ENCODE measurements around the gene GPD2. TPM values are rescaled to one million over a fixed set of nuclear protein-coding genes. Genes with fewer than 3 reads are reported as not detected.

GPD2 gene
- total RNA-seq, 4 donors from 2014 or later, result 39.2 to 69.7 (median 64.1) TPM

- in situ Hi-C loops (cut with MboI; ENCODE audit: low sequenced_read_pairs in 4 of 4) (no loop called here), intact Hi-C loops (cut with DNase I; ENCODE audit: low total_unique reads) (no loop called here)
Measured at GRCh38 chr2:156622491-156622890, 186.3 kb downstream of the GPD2 start.

GRCh38 chr2:156625360-156626170 is 189.4 kb downstream of the GPD2 start:
- no peak for ATAC-seq
- TF ChIP-seq POLR2A (IDR thresholded peaks at IDR 0.05) (no peak), CTCF (IDR thresholded peaks at IDR 0.05 in 4 of 5, conservative IDR thresholded peaks at IDR 0.05 in 1 of 5) (no peak)
- H3K36me3 ChIP-seq, result no peaks in the 10 kb centered on the region
- no peak overlapping the region for H3K4me3 ChIP-seq
- H3K27ac ChIP-seq, result no peak overlapping the region
- H3K27me3 ChIP-seq, result no peaks in the 10 kb centered on the region
- no peak for DNase-seq
- H3K9me3 ChIP-seq, result no peaks in the 10 kb centered on the region
- in situ Hi-C loops (cut with MboI; ENCODE audit: low sequenced_read_pairs in 4 of 4), result no loop called here
- H3K4me1 ChIP-seq, result no peaks in the 10 kb centered on the region
- intact Hi-C loops (cut with DNase I; ENCODE audit: low total_unique reads), result no loop called here

More at GRCh38 chr2:156622491-156622890, 186.3 kb downstream of the GPD2 start:
- DNase-seq (no peak), ATAC-seq (no peak)
- no peak for TF ChIP-seq CTCF (IDR thresholded peaks at IDR 0.05 in 4 of 5, conservative IDR thresholded peaks at IDR 0.05 in 1 of 5)
- TF ChIP-seq POLR2A (IDR thresholded peaks at IDR 0.05), result no peak
- Histone ChIP-seq H3K36me3 (no peaks in the 10 kb centered on the region), H3K27me3 (no peaks in the 10 kb centered on the region), H3K4me3 (no peak overlapping the region), H3K27ac (no peak overlapping the region), H3K9me3 (no peaks in the 10 kb centered on the region), H3K4me1 (no peaks in the 10 kb centered on the region)

GRCh38 chr2:156626931-156627330 is 190.8 kb downstream of the GPD2 start:
- Histone ChIP-seq H3K27ac (no peak overlapping the region), H3K4me1 (no peaks in the 10 kb centered on the region), H3K36me3 (no peaks in the 10 kb centered on the region), H3K9me3 (no peaks in the 10 kb centered on the region), H3K4me3 (no peak overlapping the region), H3K27me3 (no peaks in the 10 kb centered on the region)
- ATAC-seq, result no peak
- intact Hi-C loops (cut with DNase I; ENCODE audit: low total_unique reads), result no loop called here
- no peak for TF ChIP-seq CTCF (IDR thresholded peaks at IDR 0.05 in 4 of 5, conservative IDR thresholded peaks at IDR 0.05 in 1 of 5)
- in situ Hi-C loops (cut with MboI; ENCODE audit: low sequenced_read_pairs in 4 of 4), result no loop called here
- DNase-seq, result no peak

GRCh38 chr2:156630579-156631337 is 194.6 kb downstream of the GPD2 start:
- Histone ChIP-seq H3K4me1 (no peaks in the 10 kb centered on the region), H3K36me3 (no peaks in the 10 kb centered on the region), H3K27ac (no peak overlapping the region), H3K27me3 (no peaks in the 10 kb centered on the region), H3K4me3 (no peak overlapping the region), H3K9me3 (no peaks in the 10 kb centered on the region)
- intact Hi-C loops (cut with DNase I; ENCODE audit: low total_unique reads) (no loop called here), in situ Hi-C loops (cut with MboI; ENCODE audit: low sequenced_read_pairs in 4 of 4) (no loop called here)
- TF ChIP-seq CTCF (IDR thresholded peaks at IDR 0.05 in 4 of 5, conservative IDR thresholded peaks at IDR 0.05 in 1 of 5), result no peak
- TF ChIP-seq POLR2A (IDR thresholded peaks at IDR 0.05), result no peak
- DNase-seq, result no peak
- no peak for ATAC-seq
